ENCODE data around the gene APLP2. TPM values are rescaled to one million over a fixed set of nuclear protein-coding genes. Genes with fewer than 3 reads are reported as not detected.

The APLP2 gene
- total and polyA plus RNA-seq, 2 of the 13 experiments (the other 11 are each of a cell fraction or from before 2014, with no cell fraction given): 315 to 594 TPM

DNA sequence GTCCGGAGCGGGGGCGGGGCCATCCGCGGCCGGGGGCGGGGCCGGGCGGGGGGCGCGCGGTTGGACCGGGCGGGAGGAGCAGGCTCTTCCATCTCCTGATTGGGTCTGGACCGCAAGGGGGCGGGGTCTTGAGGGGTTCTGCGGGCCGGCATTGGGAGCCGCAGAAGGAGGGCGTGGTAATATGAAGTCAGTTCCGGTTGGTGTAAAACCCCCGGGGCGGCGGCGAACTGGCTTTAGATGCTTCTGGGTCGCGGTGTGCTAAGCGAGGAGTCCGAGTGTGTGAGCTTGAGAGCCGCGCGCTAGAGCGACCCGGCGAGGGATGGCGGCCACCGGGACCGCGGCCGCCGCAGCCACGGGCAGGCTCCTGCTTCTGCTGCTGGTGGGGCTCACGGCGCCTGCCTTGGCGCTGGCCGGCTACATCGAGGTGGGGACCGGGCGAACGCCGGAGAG, at the start of gene APLP2 (continued):
- TF ChIP-seq NFAT5 (CRISPR knock-in tag; IDR thresholded peaks at IDR 0.05) (0 out of 2 replicates have a peak, but pooled peaks have one; percentile 26), POLR2A (IDR thresholded peaks at IDR 0.05; ENCODE audit: insufficient read depth in 1 of 2, low read depth in 2 of 2, low read length in 2 of 2) (peak; percentile 98 to 99), YY1 (IDR thresholded peaks at IDR 0.05; ENCODE audit: insufficient read depth, insufficient replicate concordance, low read depth, low read length) (peak; percentile 61), KAT8 (CRISPR knock-in tag; IDR thresholded peaks at IDR 0.05) (peak; percentile 62; the same call in 1 of the 2 replicates), TSC22D2 (CRISPR knock-in tag; IDR thresholded peaks at IDR 0.05; ENCODE audit: borderline replicate concordance) (peak; percentile 83; the same call in 1 of the 2 replicates), MXI1 (IDR thresholded peaks at IDR 0.05; ENCODE audit: borderline replicate concordance, low read depth, low read length) (peak; percentile 56; the same call in 1 of the 3 replicates), MXD3 (CRISPR knock-in tag; IDR thresholded peaks at IDR 0.05) (peak; percentile 44; the same call in 1 of the 2 replicates), NFE2L2 (IDR thresholded peaks at IDR 0.05; ENCODE audit: low read length) (no peak), BRCA1 (CRISPR knock-in tag; IDR thresholded peaks at IDR 0.05) (peak; percentile 71; the same call in 1 of the 2 replicates)
- TF ChIP-seq, protein P1, sequence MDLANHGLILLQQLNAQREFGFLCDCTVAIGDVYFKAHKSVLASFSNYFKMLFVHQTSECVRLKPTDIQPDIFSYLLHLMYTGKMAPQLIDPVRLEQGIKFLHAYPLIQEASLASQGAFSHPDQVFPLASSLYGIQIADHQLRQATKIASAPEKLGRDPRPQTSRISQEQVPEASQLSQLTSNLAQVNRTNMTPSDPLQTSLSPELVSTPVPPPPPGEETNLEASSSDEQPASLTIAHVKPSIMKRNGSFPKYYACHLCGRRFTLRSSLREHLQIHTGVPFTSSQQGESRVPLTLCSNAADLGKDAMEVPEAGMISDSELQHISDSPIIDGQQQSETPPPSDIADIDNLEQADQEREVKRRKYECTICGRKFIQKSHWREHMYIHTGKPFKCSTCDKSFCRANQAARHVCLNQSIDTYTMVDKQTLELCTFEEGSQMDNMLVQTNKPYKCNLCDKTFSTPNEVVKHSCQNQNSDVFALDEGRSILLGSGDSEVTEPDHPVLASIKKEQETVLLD (CRISPR knock-in tag; IDR thresholded peaks at IDR 0.05; ENCODE audit: low read depth): peak; percentile 51; the same call in 1 of the 2 replicates
- TF ChIP-seq, protein P2, sequence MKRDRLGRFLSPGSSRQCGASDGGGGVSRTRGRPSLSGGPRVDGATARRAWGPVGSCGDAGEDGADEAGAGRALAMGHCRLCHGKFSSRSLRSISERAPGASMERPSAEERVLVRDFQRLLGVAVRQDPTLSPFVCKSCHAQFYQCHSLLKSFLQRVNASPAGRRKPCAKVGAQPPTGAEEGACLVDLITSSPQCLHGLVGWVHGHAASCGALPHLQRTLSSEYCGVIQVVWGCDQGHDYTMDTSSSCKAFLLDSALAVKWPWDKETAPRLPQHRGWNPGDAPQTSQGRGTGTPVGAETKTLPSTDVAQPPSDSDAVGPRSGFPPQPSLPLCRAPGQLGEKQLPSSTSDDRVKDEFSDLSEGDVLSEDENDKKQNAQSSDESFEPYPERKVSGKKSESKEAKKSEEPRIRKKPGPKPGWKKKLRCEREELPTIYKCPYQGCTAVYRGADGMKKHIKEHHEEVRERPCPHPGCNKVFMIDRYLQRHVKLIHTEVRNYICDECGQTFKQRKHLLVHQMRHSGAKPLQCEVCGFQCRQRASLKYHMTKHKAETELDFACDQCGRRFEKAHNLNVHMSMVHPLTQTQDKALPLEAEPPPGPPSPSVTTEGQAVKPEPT (CRISPR knock-in tag; IDR thresholded peaks at IDR 0.05; ENCODE audit: low read depth): no peak
- TF ChIP-seq, protein P3, sequence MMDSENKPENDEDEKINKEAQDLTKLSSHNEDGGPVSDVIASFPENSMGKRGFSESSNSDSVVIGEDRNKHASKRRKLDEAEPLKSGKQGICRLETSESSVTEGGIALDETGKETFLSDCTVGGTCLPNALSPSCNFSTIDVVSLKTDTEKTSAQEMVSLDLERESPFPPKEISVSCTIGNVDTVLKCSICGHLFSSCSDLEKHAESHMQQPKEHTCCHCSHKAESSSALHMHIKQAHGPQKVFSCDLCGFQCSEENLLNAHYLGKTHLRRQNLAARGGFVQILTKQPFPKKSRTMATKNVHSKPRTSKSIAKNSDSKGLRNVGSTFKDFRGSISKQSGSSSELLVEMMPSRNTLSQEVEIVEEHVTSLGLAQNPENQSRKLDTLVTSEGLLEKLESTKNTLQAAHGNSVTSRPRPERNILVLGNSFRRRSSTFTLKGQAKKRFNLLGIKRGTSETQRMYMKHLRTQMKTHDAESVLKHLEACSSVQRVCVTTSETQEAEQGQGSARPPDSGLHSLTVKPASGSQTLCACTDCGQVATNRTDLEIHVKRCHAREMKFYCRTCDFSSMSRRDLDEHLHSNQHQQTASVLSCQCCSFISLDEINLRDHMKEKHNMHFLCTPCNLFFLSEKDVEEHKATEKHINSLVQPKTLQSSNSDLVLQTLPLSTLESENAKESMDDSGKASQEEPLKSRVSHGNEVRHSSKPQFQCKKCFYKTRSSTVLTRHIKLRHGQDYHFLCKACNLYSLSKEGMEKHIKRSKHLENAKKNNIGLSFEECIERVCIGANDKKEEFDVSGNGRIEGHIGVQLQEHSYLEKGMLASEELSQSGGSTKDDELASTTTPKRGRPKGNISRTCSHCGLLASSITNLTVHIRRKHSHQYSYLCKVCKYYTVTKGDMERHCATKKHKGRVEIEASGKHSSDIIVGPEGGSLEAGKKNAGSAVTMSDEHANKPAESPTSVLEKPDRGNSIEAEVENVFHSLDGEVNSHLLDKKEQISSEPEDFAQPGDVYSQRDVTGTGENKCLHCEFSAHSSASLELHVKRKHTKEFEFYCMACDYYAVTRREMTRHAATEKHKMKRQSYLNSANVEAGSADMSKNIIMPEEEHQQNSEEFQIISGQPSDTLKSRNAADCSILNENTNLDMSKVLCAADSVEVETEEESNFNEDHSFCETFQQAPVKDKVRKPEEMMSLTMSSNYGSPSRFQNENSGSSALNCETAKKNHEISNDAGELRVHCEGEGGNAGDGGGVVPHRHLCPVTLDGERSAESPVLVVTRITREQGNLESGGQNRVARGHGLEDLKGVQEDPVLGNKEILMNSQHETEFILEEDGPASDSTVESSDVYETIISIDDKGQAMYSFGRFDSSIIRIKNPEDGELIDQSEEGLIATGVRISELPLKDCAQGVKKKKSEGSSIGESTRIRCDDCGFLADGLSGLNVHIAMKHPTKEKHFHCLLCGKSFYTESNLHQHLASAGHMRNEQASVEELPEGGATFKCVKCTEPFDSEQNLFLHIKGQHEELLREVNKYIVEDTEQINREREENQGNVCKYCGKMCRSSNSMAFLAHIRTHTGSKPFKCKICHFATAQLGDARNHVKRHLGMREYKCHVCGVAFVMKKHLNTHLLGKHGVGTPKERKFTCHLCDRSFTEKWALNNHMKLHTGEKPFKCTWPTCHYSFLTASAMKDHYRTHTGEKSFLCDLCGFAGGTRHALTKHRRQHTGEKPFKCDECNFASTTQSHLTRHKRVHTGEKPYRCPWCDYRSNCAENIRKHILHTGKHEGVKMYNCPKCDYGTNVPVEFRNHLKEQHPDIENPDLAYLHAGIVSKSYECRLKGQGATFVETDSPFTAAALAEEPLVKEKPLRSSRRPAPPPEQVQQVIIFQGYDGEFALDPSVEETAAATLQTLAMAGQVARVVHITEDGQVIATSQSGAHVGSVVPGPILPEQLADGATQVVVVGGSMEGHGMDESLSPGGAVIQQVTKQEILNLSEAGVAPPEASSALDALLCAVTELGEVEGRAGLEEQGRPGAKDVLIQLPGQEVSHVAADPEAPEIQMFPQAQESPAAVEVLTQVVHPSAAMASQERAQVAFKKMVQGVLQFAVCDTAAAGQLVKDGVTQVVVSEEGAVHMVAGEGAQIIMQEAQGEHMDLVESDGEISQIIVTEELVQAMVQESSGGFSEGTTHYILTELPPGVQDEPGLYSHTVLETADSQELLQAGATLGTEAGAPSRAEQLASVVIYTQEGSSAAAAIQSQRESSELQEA (CRISPR knock-in tag; IDR thresholded peaks at IDR 0.05; ENCODE audit: not compliant biosample characterization): no peak

Data from HepG2 (cell line).